Measurements from ENCODE around the gene CGB7.
"Not testable (repeated sequence)": the region's sequence is repeated elsewhere in the genome, so short reads cannot be mapped to it uniquely, and the experiment has no call there.

CGB7 gene

GRCh38 chr19:49042177-49042576 lies 15.4 kb downstream of the CGB7 start:
- 83 to 84% methylated on average over 17 of the region's 17 CpGs for WGBS, 2 experiments
- Histone ChIP-seq H3K27ac (ENCODE audit: insufficient read depth, low read depth, low read length, poor library complexity, severe bottlenecking) (no peak overlapping the region), H3K4me3 (ENCODE audit: insufficient read depth, low read depth, low read length) (no peak overlapping the region), H3K27me3 (ENCODE audit: control insufficient read depth, insufficient read depth, low read length, poor library complexity, severe bottlenecking) (no peaks in the 10 kb centered on the region), H3K4me1 (ENCODE audit: control insufficient read depth, insufficient read depth, low read length) (no peaks in the 10 kb centered on the region), H3K9me3 (ENCODE audit: control insufficient read depth, low read length) (no peaks in the 10 kb centered on the region), H3K36me3 (ENCODE audit: control insufficient read depth, insufficient read depth, low read length) (no peaks in the 10 kb centered on the region)

GRCh38 chr19:49039736-49040135 lies 17.8 kb downstream of the CGB7 start:
- not testable (repeated sequence) for H3K4me1 ChIP-seq (ENCODE audit: control insufficient read depth, insufficient read depth, low read length); H3K4me3 ChIP-seq (ENCODE audit: insufficient read depth, low read depth, low read length); H3K27me3 ChIP-seq (ENCODE audit: control insufficient read depth, insufficient read depth, low read length, poor library complexity, severe bottlenecking); H3K36me3 ChIP-seq (ENCODE audit: control insufficient read depth, insufficient read depth, low read length); H3K27ac ChIP-seq (ENCODE audit: insufficient read depth, low read depth, low read length, poor library complexity, severe bottlenecking); H3K9me3 ChIP-seq (ENCODE audit: control insufficient read depth, low read length)
- 75 to 95% methylated on average over 7 to 9 of the region's 9 CpGs for WGBS, 2 experiments

DNA sequence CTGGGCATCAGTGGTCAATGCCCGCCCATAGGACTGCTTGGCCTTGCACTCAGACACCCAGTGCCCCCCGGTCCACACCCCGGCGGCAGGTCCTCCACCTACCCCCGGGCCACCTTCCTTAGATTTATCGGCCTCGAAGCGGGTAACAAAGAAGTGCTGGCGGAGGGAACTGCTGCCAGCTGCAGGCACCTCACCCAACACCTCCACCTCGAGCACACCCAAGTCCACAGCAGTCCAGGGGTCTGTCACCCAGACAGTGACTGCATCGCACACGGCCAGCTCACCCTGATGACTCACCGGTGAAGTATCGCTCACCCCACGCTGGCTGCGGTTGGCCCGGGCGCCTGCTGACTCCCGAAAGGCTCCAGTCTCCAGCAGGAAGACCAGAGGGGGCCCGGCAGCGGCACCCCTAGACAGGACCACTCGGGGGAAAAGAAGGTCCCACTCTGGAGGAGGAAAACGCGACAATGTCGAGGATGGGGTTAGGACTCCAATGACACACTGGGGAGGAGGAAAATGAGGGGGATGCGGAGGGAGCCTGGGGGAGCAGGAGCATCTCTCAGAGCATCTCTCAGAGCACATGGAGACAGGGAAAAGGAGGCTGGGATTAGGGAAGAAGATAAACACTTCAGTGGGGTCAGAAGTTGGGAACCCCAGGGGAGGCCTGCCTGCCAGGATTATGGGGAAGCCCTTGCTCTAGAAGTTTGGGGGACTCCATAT lies 18.8 kb downstream of the CGB7 start:
- not testable (repeated sequence) for H3K4me3 ChIP-seq (ENCODE audit: insufficient read depth, low read depth, low read length); H3K36me3 ChIP-seq (ENCODE audit: control insufficient read depth, insufficient read depth, low read length); H3K27ac ChIP-seq (ENCODE audit: insufficient read depth, low read depth, low read length, poor library complexity, severe bottlenecking); H3K9me3 ChIP-seq (ENCODE audit: control insufficient read depth, low read length); H3K4me1 ChIP-seq (ENCODE audit: control insufficient read depth, insufficient read depth, low read length); H3K27me3 ChIP-seq (ENCODE audit: control insufficient read depth, insufficient read depth, low read length, poor library complexity, severe bottlenecking)
- WGBS, 2 experiments, result 86 to 90% methylated on average over 26 of the region's 26 CpGs

- WGBS, 2 experiments, result 95 to 98% methylated on average over 6 of the region's 8 CpGs
- not testable (repeated sequence) for H3K4me3 ChIP-seq (ENCODE audit: insufficient read depth, low read depth, low read length); H3K27me3 ChIP-seq (ENCODE audit: control insufficient read depth, insufficient read depth, low read length, poor library complexity, severe bottlenecking); H3K36me3 ChIP-seq (ENCODE audit: control insufficient read depth, insufficient read depth, low read length); H3K4me1 ChIP-seq (ENCODE audit: control insufficient read depth, insufficient read depth, low read length); H3K27ac ChIP-seq (ENCODE audit: insufficient read depth, low read depth, low read length, poor library complexity, severe bottlenecking); H3K9me3 ChIP-seq (ENCODE audit: control insufficient read depth, low read length)
Observed at GRCh38 chr19:49038111-49038510, 19.4 kb downstream of the CGB7 start.

- not testable (repeated sequence) for H3K4me3 ChIP-seq (ENCODE audit: insufficient read depth, low read depth, low read length); H3K27me3 ChIP-seq (ENCODE audit: control insufficient read depth, insufficient read depth, low read length, poor library complexity, severe bottlenecking); H3K36me3 ChIP-seq (ENCODE audit: control insufficient read depth, insufficient read depth, low read length); H3K27ac ChIP-seq (ENCODE audit: insufficient read depth, low read depth, low read length, poor library complexity, severe bottlenecking); H3K9me3 ChIP-seq (ENCODE audit: control insufficient read depth, low read length); H3K4me1 ChIP-seq (ENCODE audit: control insufficient read depth, insufficient read depth, low read length)
- 56 to 61% methylated on average over 16 of the region's 18 CpGs for WGBS, 2 experiments
Observed at GRCh38 chr19:49036815-49037214, 20.7 kb downstream of the CGB7 start, which contains the start of gene CGB1. Gene CGB1, minus strand, starts transcription at chr19:49036895. Its CDS starts 184 bp downstream, at chr19:49036711.

DNA sequence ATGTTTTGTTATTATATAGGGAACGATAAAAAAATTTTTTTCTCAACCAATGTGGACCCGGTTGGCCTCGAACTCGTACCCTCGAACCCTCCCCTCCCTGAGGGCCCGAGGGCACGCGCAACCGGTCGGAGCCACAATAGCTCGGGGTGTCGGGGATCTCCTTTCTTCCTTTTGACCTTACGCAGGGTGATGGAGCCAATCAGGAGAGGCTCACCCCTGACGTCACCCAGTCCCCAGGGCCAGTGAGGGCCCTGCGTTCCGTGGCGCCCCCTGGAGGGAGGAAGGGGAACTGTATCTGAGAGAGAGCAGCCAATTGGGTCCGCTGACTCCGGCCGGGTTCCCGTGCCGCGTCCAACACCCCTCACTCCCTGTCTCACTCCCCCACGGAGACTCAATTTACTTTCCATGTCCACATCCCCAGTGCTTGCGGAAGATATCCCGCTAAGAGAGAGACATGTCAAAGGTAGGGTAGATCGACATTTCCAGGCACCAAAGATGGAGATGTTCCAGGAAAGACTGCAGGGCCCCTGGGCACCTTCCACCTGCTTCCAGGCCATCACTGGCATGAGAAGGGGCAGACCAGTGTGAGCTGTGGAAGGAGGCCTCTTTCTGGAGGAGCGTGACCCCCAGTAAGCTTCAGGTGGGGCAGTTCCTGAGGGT lies 25.8 kb downstream of the CGB7 start, which contains the start of gene CGB2:
CGB2 (plus strand) TSS at position 249 of the 660 bp plus-strand sequence; CDS start at position 455, 206 bp downstream.
- not testable (repeated sequence) for H3K4me3 ChIP-seq (ENCODE audit: insufficient read depth, low read depth, low read length); H3K9me3 ChIP-seq (ENCODE audit: control insufficient read depth, low read length); H3K27ac ChIP-seq (ENCODE audit: insufficient read depth, low read depth, low read length, poor library complexity, severe bottlenecking); H3K4me1 ChIP-seq (ENCODE audit: control insufficient read depth, insufficient read depth, low read length); H3K36me3 ChIP-seq (ENCODE audit: control insufficient read depth, insufficient read depth, low read length); H3K27me3 ChIP-seq (ENCODE audit: control insufficient read depth, insufficient read depth, low read length, poor library complexity, severe bottlenecking)
- 77 to 78% methylated on average over 28 of the region's 28 CpGs for WGBS, 2 experiments

DNA sequence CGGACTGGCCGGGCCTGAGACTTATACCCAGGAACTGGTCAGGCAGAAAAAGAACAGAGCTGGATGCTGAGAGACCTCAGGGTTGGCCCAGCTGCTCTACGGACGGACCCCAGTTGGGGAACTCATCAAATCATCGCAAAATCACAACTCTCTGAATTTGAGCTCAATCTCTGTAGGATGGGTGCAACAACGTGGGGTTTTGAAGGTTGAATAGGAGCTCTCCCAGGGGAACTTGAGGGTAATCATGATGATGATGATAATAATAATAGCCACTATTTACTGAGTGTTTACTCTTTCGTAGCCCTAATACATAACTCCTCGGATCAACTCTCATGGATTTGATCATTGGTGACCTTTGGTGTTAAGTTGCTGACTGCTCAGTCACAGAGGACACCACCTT lies 27.2 kb downstream of the CGB7 start:
- WGBS, 2 experiments, result 97 to 98% methylated on average over 4 of the region's 8 CpGs
- H3K36me3 ChIP-seq (ENCODE audit: control insufficient read depth, insufficient read depth, low read length); H3K4me1 ChIP-seq (ENCODE audit: control insufficient read depth, insufficient read depth, low read length); H3K27me3 ChIP-seq (ENCODE audit: control insufficient read depth, insufficient read depth, low read length, poor library complexity, severe bottlenecking); H3K4me3 ChIP-seq (ENCODE audit: insufficient read depth, low read depth, low read length); H3K9me3 ChIP-seq (ENCODE audit: control insufficient read depth, low read length); H3K27ac ChIP-seq (ENCODE audit: insufficient read depth, low read depth, low read length, poor library complexity, severe bottlenecking): not testable (repeated sequence)

- WGBS, 2 experiments, result 85 to 88% methylated on average over 14 of the region's 14 CpGs
- not testable (repeated sequence) for H3K4me3 ChIP-seq (ENCODE audit: insufficient read depth, low read depth, low read length); H3K27ac ChIP-seq (ENCODE audit: insufficient read depth, low read depth, low read length, poor library complexity, severe bottlenecking)
Observed at GRCh38 chr19:49029749-49030148, 27.8 kb downstream of the CGB7 start.

GRCh38 chr19:49028686-49029085 lies 28.9 kb downstream of the CGB7 start:
- not testable (repeated sequence) for H3K27me3 ChIP-seq (ENCODE audit: control insufficient read depth, insufficient read depth, low read length, poor library complexity, severe bottlenecking); H3K27ac ChIP-seq (ENCODE audit: insufficient read depth, low read depth, low read length, poor library complexity, severe bottlenecking); H3K9me3 ChIP-seq (ENCODE audit: control insufficient read depth, low read length); H3K4me1 ChIP-seq (ENCODE audit: control insufficient read depth, insufficient read depth, low read length); H3K4me3 ChIP-seq (ENCODE audit: insufficient read depth, low read depth, low read length); H3K36me3 ChIP-seq (ENCODE audit: control insufficient read depth, insufficient read depth, low read length)
- 85 to 88% methylated on average over 8 of the region's 9 CpGs for WGBS, 2 experiments

More at GRCh38 chr19:49029749-49030148, 27.8 kb downstream of the CGB7 start:
- not testable (repeated sequence) for H3K27me3 ChIP-seq (ENCODE audit: control insufficient read depth, insufficient read depth, low read length, poor library complexity, severe bottlenecking); H3K36me3 ChIP-seq (ENCODE audit: control insufficient read depth, insufficient read depth, low read length); H3K4me1 ChIP-seq (ENCODE audit: control insufficient read depth, insufficient read depth, low read length); H3K9me3 ChIP-seq (ENCODE audit: control insufficient read depth, low read length)

- not testable (repeated sequence) for H3K4me3 ChIP-seq (ENCODE audit: insufficient read depth, low read depth, low read length); H3K27me3 ChIP-seq (ENCODE audit: control insufficient read depth, insufficient read depth, low read length, poor library complexity, severe bottlenecking); H3K9me3 ChIP-seq (ENCODE audit: control insufficient read depth, low read length); H3K27ac ChIP-seq (ENCODE audit: insufficient read depth, low read depth, low read length, poor library complexity, severe bottlenecking); H3K4me1 ChIP-seq (ENCODE audit: control insufficient read depth, insufficient read depth, low read length); H3K36me3 ChIP-seq (ENCODE audit: control insufficient read depth, insufficient read depth, low read length)
- 88% methylated on average over 23 of the region's 23 CpGs for WGBS, 2 experiments
Observed at GRCh38 chr19:49025599-49025998, 31.9 kb downstream of the CGB7 start.

All from ectodermal cell (in vitro differentiated cells).